Measurements from ENCODE around the gene CEP131. TPM values are rescaled to one million over a fixed set of nuclear protein-coding genes. Genes with fewer than 3 reads are reported as not detected.

The CEP131 gene
- total and polyA plus RNA-seq, 2 of the 4 experiments (the other 2 are of a cell fraction) = 4.8 to 9.6 TPM

GRCh38 chr17:81242421-81243332 is 19.9 kb upstream of the CEP131 start:
- dilution Hi-C loops (cut with HindIII; ENCODE audit: low sequenced_read_pairs, unreplicated experiment) = no loop called here
- no peak overlapping the region for H2BK15ac ChIP-seq (ENCODE audit: low read depth, low read length)
- no TSS peak for BruUV-seq (replicated peaks)

More at GRCh38 chr17:81242421-81243332, 19.9 kb upstream of the CEP131 start:
- Histone ChIP-seq H2BK120ac (ENCODE audit: low read depth, low read length) (no peak overlapping the region), H3K27ac (ENCODE audit: insufficient read depth, low read length) (no peak overlapping the region), H3K56ac (ENCODE audit: extremely low read depth, insufficient read depth, low read length) (no peak overlapping the region), H3K4me3 (ENCODE audit: insufficient read depth, low read depth, low read length) (no peak overlapping the region), H3K4ac (ENCODE audit: low read depth, low read length) (no peak overlapping the region), H3K23ac (ENCODE audit: low read depth, low read length) (no peak overlapping the region), H2AFZ (replicated peaks; ENCODE audit: low read length, poor library complexity) (no peak overlapping the region), H4K5ac (ENCODE audit: low read depth, low read length) (no peak overlapping the region), H3K9ac (ENCODE audit: low read depth, low read length) (no peak overlapping the region), H2BK20ac (ENCODE audit: low read depth, low read length) (no peak overlapping the region), H2AK5ac (ENCODE audit: low read depth, low read length) (no peak overlapping the region), H3K36me3 (ENCODE audit: control insufficient read depth, insufficient read depth, low read length) (peaks cover 7% of the 10 kb centered on the region; the same call in 1 of the 2 replicates), H2AK9ac (replicated peaks; ENCODE audit: low read depth, low read length, poor library complexity) (peak overlapping the region; percentile 55), H4K20me1 (ENCODE audit: insufficient read depth, low read length) (peaks cover 34% of the 10 kb centered on the region), H3K4me2 (ENCODE audit: low read depth, low read length) (no peak overlapping the region), H3K4me1 (ENCODE audit: control insufficient read depth, insufficient read depth, low read length) (peaks cover 15% of the 10 kb centered on the region), H3K27me3 (ENCODE audit: control insufficient read depth, insufficient read depth, low read length) (no peaks in the 10 kb centered on the region), H3K79me1 (ENCODE audit: low read depth in 1 of 2, low read length in 2 of 2) (peaks cover 25 to 64% of the 10 kb centered on the region in 2 experiments), H4K8ac (ENCODE audit: low read depth in 2 of 2, low read length in 2 of 2) (no peak overlapping the region), H4K91ac (ENCODE audit: insufficient read depth, low read depth, low read length) (no peak overlapping the region), H3K18ac (ENCODE audit: low read depth, low read length) (no peak overlapping the region), H3K9me1 (ENCODE audit: insufficient read depth, low read length) (peaks cover 8% of the 10 kb centered on the region; the same call in 1 of the 2 replicates), H3K9me3 (ENCODE audit: control insufficient read depth, insufficient read depth, low read length) (no peaks in the 10 kb centered on the region), H2BK5ac (ENCODE audit: low read depth, low read length, poor library complexity, severe bottlenecking) (no peak overlapping the region), H3K14ac (replicated peaks; ENCODE audit: low read depth, low read length) (no peak overlapping the region)
- TF ChIP-seq CTCF (conservative IDR thresholded peaks at IDR 0.05; ENCODE audit: low read depth, low read length) = no peak
- ChIA-PET CTCF (no interaction called here), POLR2A (ENCODE audit: unreplicated experiment) (no interaction called here)
- intact Hi-C loops (cut with micrococcal nuclease) = no loop called here
- 86% methylated on average over 14 of the region's 33 CpGs; no CpG with 5 or more reads in 1 of the 2 experiments for WGBS, 2 experiments (ENCODE audit: extremely low coverage in 2 of 2, insufficient read length in 1 of 2)
- in situ Hi-C loops (cut with MboI; ENCODE audit: low sequenced_read_pairs) = no loop called here
- DNase-seq (no peak), ATAC-seq (ENCODE audit: low read depth) (no peak)

Data from IMR-90 (cell line).